Globus pallidus (tissue), 1 donor: ENCODE data around the gene PRMT1.

Experiments used
- DNase-seq: peaks from one replicate; pipeline ENCODE4 v3.0.0-alpha.2; 2015; ENCODE audit warnings: low spot score

The PRMT1 gene

GRCh38 chr19:49688531-49689132 lies 11.6 kb downstream of the PRMT1 start:
- DNase-seq = no peak

- DNase-seq = no peak
Observed at GRCh38 chr19:49689133-49690078, 12.3 kb downstream of the PRMT1 start, which contains the start of gene ADM5. Gene ADM5 (plus strand): TSS chr19:49689594. CDS start chr19:49689838, 244 bp downstream.

GRCh38 chr19:49690079-49690655 lies 13.1 kb downstream of the PRMT1 start:
- no peak for DNase-seq

GRCh38 chr19:49690656-49691242 lies 13.7 kb downstream of the PRMT1 start, which contains the start of gene CPT1C:
Gene CPT1C (plus strand): TSS chr19:49691116. CDS start chr19:49692253, 1,137 bp downstream.
- DNase-seq = peak; percentile 87

- DNase-seq = peak; percentile 78
Observed at GRCh38 chr19:49691243-49692146, 14.4 kb downstream of the PRMT1 start.

- no peak for DNase-seq
Observed at GRCh38 chr19:49692147-49692506, 15.1 kb downstream of the PRMT1 start.

- DNase-seq = no peak
Observed at GRCh38 chr19:49696115-49696514, 19.0 kb downstream of the PRMT1 start.

- DNase-seq = no peak
Observed at GRCh38 chr19:49696865-49697264, 19.8 kb downstream of the PRMT1 start.

GRCh38 chr19:49699364-49699763 lies 22.3 kb downstream of the PRMT1 start:
- no peak for DNase-seq

GRCh38 chr19:49700563-49700962 lies 23.5 kb downstream of the PRMT1 start:
- no peak for DNase-seq

GRCh38 chr19:49701271-49701786 lies 24.3 kb downstream of the PRMT1 start:
- no peak for DNase-seq

GRCh38 chr19:49704888-49705642 lies 28.0 kb downstream of the PRMT1 start:
- no peak for DNase-seq

- DNase-seq = no peak
Observed at GRCh38 chr19:49705919-49706318, 28.8 kb downstream of the PRMT1 start.

- DNase-seq = no peak
Observed at GRCh38 chr19:49710372-49710951, 33.4 kb downstream of the PRMT1 start.

- no peak for DNase-seq
Observed at GRCh38 chr19:49712397-49712859, 35.4 kb downstream of the PRMT1 start.

GRCh38 chr19:49713236-49713845 lies 36.3 kb downstream of the PRMT1 start:
- DNase-seq = no peak

GRCh38 chr19:49716154-49716553 lies 39.1 kb downstream of the PRMT1 start:
- no peak for DNase-seq

GRCh38 chr19:49718511-49718910 lies 41.4 kb downstream of the PRMT1 start:
- DNase-seq = no peak

GRCh38 chr19:49718991-49719390 lies 41.9 kb downstream of the PRMT1 start:
- DNase-seq = no peak
